IMR-90 (cell line): ENCODE data around the gene TOX3. TPM values are rescaled to one million over a fixed set of nuclear protein-coding genes. Genes with fewer than 3 reads are reported as not detected.

Experiments used
- ATAC-seq: fragments of 200-7000 bp; cut with Tn5 transposase; 2 replicates; pipeline ENCODE4 v1.9.1; 2020; ENCODE audit warnings: low read depth, mild to moderate bottlenecking, moderate library complexity
- BruUV-seq: library from RNA; stranded (reverse); fragments of 400-500 nt; replicated peaks from 2 replicates; lab custom pipeline; 2021; lab: Mats Ljungman, UMichigan
- CTCF ChIA-PET: fragments of 300-600 bp; formaldehyde crosslinking; extraction: SDS; loops from one replicate; lab custom pipeline; 2021; ENCODE audit warnings: antibody characterized with exemption; lab: Yijun Ruan, JAX
- POLR2A ChIA-PET: fragments of 300-600 bp; sonication (Branson Sonifier 250); formaldehyde crosslinking; loops from one replicate; lab custom pipeline; 2022; ENCODE audit warnings: antibody characterized with exemption; ENCODE audit not compliant: unreplicated experiment; lab: Charles Lee
- DNase-seq: peaks from one replicate; pipeline ENCODE4 v3.0.0; 2013
- H2AFZ ChIP-seq: replicated peaks from 2 replicates; pipeline ENCODE3; 2013; ENCODE audit warnings: low read length, mild to moderate bottlenecking; ENCODE audit not compliant: poor library complexity
- H2AK5ac ChIP-seq: 2 replicates; pipeline ENCODE4 v1.6.1; 2013; ENCODE audit warnings: low read depth, low read length, inconsistent platforms
- H2AK9ac ChIP-seq: replicated peaks from 2 replicates; pipeline ENCODE3; 2013; ENCODE audit warnings: mild to moderate bottlenecking, low read depth, low read length, moderate library complexity; ENCODE audit not compliant: poor library complexity
- H2BK120ac ChIP-seq: 2 replicates; pipeline ENCODE4 v1.6.1; 2013; ENCODE audit warnings: low read depth, low read length, inconsistent platforms
- H2BK15ac ChIP-seq: 3 replicates; pipeline ENCODE4 v1.6.1; 2013; ENCODE audit warnings: low read depth, low read length, inconsistent platforms
- H2BK20ac ChIP-seq: 2 replicates; pipeline ENCODE4 v1.6.1; 2013; ENCODE audit warnings: low read depth, mild to moderate bottlenecking, inconsistent platforms, low read length, moderate library complexity
- H2BK5ac ChIP-seq: 2 replicates; pipeline ENCODE4 v1.6.1; 2013; ENCODE audit warnings: mild to moderate bottlenecking, low read depth, low read length, inconsistent platforms; ENCODE audit not compliant: poor library complexity, severe bottlenecking
- H3K14ac ChIP-seq: replicated peaks from 2 replicates; pipeline ENCODE4 v1.6.1; 2013; ENCODE audit warnings: low read depth, low read length, inconsistent platforms
- H3K18ac ChIP-seq: 2 replicates; pipeline ENCODE4 v1.6.1; 2013; ENCODE audit warnings: low read depth, low read length, control low read depth
- H3K23ac ChIP-seq: 2 replicates; pipeline ENCODE4 v1.6.1; 2013; ENCODE audit warnings: low read depth, low read length, inconsistent platforms
- H3K27ac ChIP-seq: 2 replicates; pipeline ENCODE4 v1.5.1; 2013; ENCODE audit warnings: mild to moderate bottlenecking, control low read depth, low read length; ENCODE audit not compliant: insufficient read depth
- H3K27me3 ChIP-seq: 2 replicates; pipeline ENCODE4 v1.6.1; 2013; ENCODE audit warnings: low read length; ENCODE audit not compliant: control insufficient read depth, insufficient read depth
- H3K36me3 ChIP-seq: 2 replicates; pipeline ENCODE4 v1.6.1; 2013; ENCODE audit warnings: low read length, mixed read lengths; ENCODE audit not compliant: control insufficient read depth, insufficient read depth
- H3K4ac ChIP-seq: 2 replicates; pipeline ENCODE4 v1.6.1; 2013; ENCODE audit warnings: low read depth, low read length, inconsistent platforms
- H3K4me1 ChIP-seq: 2 replicates; pipeline ENCODE4 v1.6.1; 2013; ENCODE audit warnings: low read length, mixed read lengths; ENCODE audit not compliant: control insufficient read depth, insufficient read depth
- H3K4me2 ChIP-seq: 2 replicates; pipeline ENCODE4 v1.6.1; 2013; ENCODE audit warnings: low read depth, mild to moderate bottlenecking, control low read depth, low read length, moderate library complexity
- H3K4me3 ChIP-seq: 2 replicates; pipeline ENCODE4 v1.5.1; 2013; ENCODE audit warnings: low read depth, mild to moderate bottlenecking, control low read depth, low read length, moderate library complexity; ENCODE audit not compliant: insufficient read depth
- H3K56ac ChIP-seq: 2 replicates; pipeline ENCODE4 v1.6.1; 2013; ENCODE audit warnings: low read length, inconsistent platforms; ENCODE audit not compliant: insufficient read depth; ENCODE audit errors: extremely low read depth
- H3K79me1 ChIP-seq, 2 experiments: 2 replicates each; pipeline ENCODE4 v1.6.1; 2013; ENCODE audit warnings: low read length in 2 of 2, inconsistent platforms in 1 of 2, low read depth in 1 of 2
- H3K9ac ChIP-seq: 2 replicates; pipeline ENCODE4 v1.6.1; 2013; ENCODE audit warnings: low read depth, low read length, control low read depth
- H3K9me1 ChIP-seq: 2 replicates; pipeline ENCODE4 v1.6.1; 2013; ENCODE audit warnings: low read length, inconsistent platforms; ENCODE audit not compliant: insufficient read depth
- H3K9me3 ChIP-seq: 2 replicates; pipeline ENCODE4 v1.6.1; 2013; ENCODE audit warnings: low read length; ENCODE audit not compliant: control insufficient read depth, insufficient read depth
- H4K20me1 ChIP-seq: 2 replicates; pipeline ENCODE4 v1.6.1; 2013; ENCODE audit warnings: low read length, inconsistent platforms; ENCODE audit not compliant: insufficient read depth
- H4K5ac ChIP-seq: 2 replicates; pipeline ENCODE4 v1.6.1; 2013; ENCODE audit warnings: mild to moderate bottlenecking, low read depth, low read length, control low read depth
- H4K8ac ChIP-seq, 2 experiments: 2 replicates each; pipeline ENCODE4 v1.6.1; 2013; ENCODE audit warnings: low read depth in 2 of 2, low read length in 2 of 2, control low read depth in 1 of 2, inconsistent platforms in 1 of 2
- H4K91ac ChIP-seq: 2 replicates; pipeline ENCODE4 v1.6.1; 2013; ENCODE audit warnings: low read depth, low read length, inconsistent platforms; ENCODE audit not compliant: insufficient read depth
- CHD1 ChIP-seq: IDR thresholded peaks from 2 replicates; pipeline ENCODE4 v1.6.1; 2012; ENCODE audit warnings: low read depth, low read length, improper control_type of control experiment
- WGBS, 2 experiments: methylation state at CpG; one replicate each; pipeline versions ENCODE4 v1.1.5 to v1.1.7; 2013; ENCODE audit warnings: missing lambda C conversion rate in 2 of 2; ENCODE audit not compliant: insufficient read length in 1 of 2; ENCODE audit errors: extremely low coverage in 2 of 2; 5-methylcytosine and 5-hydroxymethylcytosine counted together
- dilution Hi-C: fragments of 300-500 bp; cut with HindIII; formaldehyde crosslinking; loops from one replicate; pipeline ENCODE4 v1.14.3; 2018; ENCODE audit warnings: low sequenced_read_pairs; ENCODE audit not compliant: unreplicated experiment
- in situ Hi-C: fragments of 300-500 bp; cut with MboI; formaldehyde crosslinking; loops from 3 replicates; pipeline ENCODE4 v1.14.3; 2019; ENCODE audit warnings: low sequenced_read_pairs, inconsistent platforms, mixed read lengths
- intact Hi-C: fragments of 100-400 bp; cut with micrococcal nuclease; formaldehyde crosslinking; loops from 2 replicates; pipeline ENCODE4 v1.10.0; 2022
- polyA plus RNA-seq, 3 experiments: library from polyadenylated mRNA; depleted of rRNA; stranded (reverse); fragments of >200 nt; gene quantifications; 2 replicates each; pipeline ENCODE4 v1.2.3, GENCODE V29; 2012; ENCODE audit warnings: low replicate concordance in 1 of 3
- total RNA-seq: library from RNA; depleted of rRNA; stranded (reverse); fragments of >200 nt; gene quantifications from 2 replicates; pipeline ENCODE4 v1.2.3, GENCODE V29; 2012

The TOX3 gene
- total and polyA plus RNA-seq, 2 of the 4 experiments (the other 2 are of a cell fraction): not detected

GRCh38 chr16:52407778-52408177, 139.2 kb downstream of the TOX3 start:
- Histone ChIP-seq H4K20me1 (no peaks in the 10 kb centered on the region), H3K9ac (no peak overlapping the region), H3K14ac (no peak overlapping the region), H3K4ac (no peak overlapping the region), H3K4me1 (no peaks in the 10 kb centered on the region), H2BK15ac (no peak overlapping the region), H3K4me2 (no peak overlapping the region), H3K9me3 (peaks cover 9% of the 10 kb centered on the region; the same call in 1 of the 2 replicates), H3K56ac (no peak overlapping the region), H2BK5ac (no peak overlapping the region), H2BK120ac (no peak overlapping the region), H4K5ac (no peak overlapping the region), H3K27me3 (no peaks in the 10 kb centered on the region), H2AFZ (no peak overlapping the region), H4K91ac (no peak overlapping the region), H3K18ac (no peak overlapping the region), H4K8ac (no peak overlapping the region), H2AK9ac (no peak overlapping the region), H3K79me1 (no peaks in the 10 kb centered on the region), H3K9me1 (no peaks in the 10 kb centered on the region), H2BK20ac (no peak overlapping the region), H3K27ac (no peak overlapping the region), H3K36me3 (no peaks in the 10 kb centered on the region), H2AK5ac (no peak overlapping the region), H3K23ac (no peak overlapping the region), H3K4me3 (no peak overlapping the region)
- in situ Hi-C loops: no loop called here
- no CpG with 5 or more reads among the region's 1 CpG for WGBS, 2 experiments
- dilution Hi-C loops: no loop called here
- no TSS peak for BruUV-seq
- no peak for DNase-seq
- TF ChIP-seq CHD1: no peak
- CTCF ChIA-PET: no interaction called here
- no peak for ATAC-seq
- intact Hi-C loops: no loop called here
- POLR2A ChIA-PET: no interaction called here
